PFSK-1 (cell line): ENCODE results near the gene MAP4.

ENCODE experiments used
- FOXP2 ChIP-seq: optimal IDR thresholded peaks from 2 replicates; pipeline ENCODE3; 2011; ENCODE audit warnings: borderline replicate concordance, control low read depth, inconsistent platforms; ENCODE audit not compliant: insufficient read depth; ENCODE audit errors: extremely low read length, extremely low read depth
- POLR2AphosphoS5 ChIP-seq: IDR thresholded peaks from 2 replicates; pipeline ENCODE4 v1.6.1; 2012; ENCODE audit warnings: low read depth, mild to moderate bottlenecking, control low read depth, low read length, moderate library complexity
- SIN3A ChIP-seq: IDR thresholded peaks from 2 replicates; pipeline ENCODE4 v1.6.1; 2012; ENCODE audit warnings: mild to moderate bottlenecking, low read length, moderate library complexity, borderline replicate concordance; ENCODE audit not compliant: insufficient read depth
- TAF1 ChIP-seq: IDR thresholded peaks from 2 replicates; pipeline ENCODE4 v1.6.1; 2012; ENCODE audit warnings: low read length, control low read depth, borderline replicate concordance; ENCODE audit not compliant: insufficient read depth
- TF ChIP-seq, protein P1 (sequence below), 2 experiments: IDR thresholded peaks; 2 replicates each; pipeline versions ENCODE4 v1.6.1 to v1.8.0; 2011 to 2012; ENCODE audit warnings: low read depth in 2 of 2, low read length in 2 of 2, control low read depth in 1 of 2, inconsistent platforms in 1 of 2, mild to moderate bottlenecking in 1 of 2, moderate library complexity in 1 of 2; ENCODE audit not compliant: insufficient read depth in 1 of 2

Gene MAP4

DNA sequence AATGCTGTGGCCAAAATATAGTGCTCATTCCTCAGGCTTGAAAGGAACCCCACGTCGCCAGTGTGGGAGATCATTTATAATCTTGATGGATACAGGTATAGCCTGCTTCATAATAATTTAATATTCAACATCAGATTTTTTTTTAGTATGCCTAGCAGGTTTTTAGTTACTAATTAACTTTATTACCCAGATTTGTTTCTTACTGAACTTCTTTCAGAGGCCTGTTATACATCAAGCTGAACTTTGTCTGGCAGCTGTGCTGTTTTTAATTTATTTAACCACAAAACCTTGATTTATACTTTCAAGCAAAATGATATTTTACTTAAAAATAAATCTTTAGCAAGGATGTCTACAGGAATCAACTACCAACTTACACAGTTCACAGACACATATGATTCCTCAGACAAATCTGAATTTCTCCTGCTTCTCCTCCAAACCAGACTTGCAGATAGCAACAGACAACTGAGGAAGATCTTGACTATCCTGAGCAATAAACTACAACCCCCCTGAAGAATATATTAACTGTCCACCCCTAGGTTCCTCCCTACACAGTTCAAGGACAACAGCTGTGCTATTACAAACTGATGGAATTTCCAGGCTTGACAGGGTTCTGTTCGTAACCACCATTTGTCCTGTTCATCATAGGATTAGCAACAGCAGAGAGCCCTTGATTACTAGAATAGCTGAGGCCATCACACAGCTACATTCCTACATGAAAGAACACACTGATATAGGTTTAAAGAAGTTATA, 610 bp downstream of the MAP4 start:
- TF ChIP-seq, protein P1, sequence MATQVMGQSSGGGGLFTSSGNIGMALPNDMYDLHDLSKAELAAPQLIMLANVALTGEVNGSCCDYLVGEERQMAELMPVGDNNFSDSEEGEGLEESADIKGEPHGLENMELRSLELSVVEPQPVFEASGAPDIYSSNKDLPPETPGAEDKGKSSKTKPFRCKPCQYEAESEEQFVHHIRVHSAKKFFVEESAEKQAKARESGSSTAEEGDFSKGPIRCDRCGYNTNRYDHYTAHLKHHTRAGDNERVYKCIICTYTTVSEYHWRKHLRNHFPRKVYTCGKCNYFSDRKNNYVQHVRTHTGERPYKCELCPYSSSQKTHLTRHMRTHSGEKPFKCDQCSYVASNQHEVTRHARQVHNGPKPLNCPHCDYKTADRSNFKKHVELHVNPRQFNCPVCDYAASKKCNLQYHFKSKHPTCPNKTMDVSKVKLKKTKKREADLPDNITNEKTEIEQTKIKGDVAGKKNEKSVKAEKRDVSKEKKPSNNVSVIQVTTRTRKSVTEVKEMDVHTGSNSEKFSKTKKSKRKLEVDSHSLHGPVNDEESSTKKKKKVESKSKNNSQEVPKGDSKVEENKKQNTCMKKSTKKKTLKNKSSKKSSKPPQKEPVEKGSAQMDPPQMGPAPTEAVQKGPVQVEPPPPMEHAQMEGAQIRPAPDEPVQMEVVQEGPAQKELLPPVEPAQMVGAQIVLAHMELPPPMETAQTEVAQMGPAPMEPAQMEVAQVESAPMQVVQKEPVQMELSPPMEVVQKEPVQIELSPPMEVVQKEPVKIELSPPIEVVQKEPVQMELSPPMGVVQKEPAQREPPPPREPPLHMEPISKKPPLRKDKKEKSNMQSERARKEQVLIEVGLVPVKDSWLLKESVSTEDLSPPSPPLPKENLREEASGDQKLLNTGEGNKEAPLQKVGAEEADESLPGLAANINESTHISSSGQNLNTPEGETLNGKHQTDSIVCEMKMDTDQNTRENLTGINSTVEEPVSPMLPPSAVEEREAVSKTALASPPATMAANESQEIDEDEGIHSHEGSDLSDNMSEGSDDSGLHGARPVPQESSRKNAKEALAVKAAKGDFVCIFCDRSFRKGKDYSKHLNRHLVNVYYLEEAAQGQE (IDR thresholded peaks at IDR 0.05; ENCODE audit: insufficient read depth in 1 of 2, low read depth in 2 of 2, low read length in 2 of 2): no peak
- TF ChIP-seq FOXP2 (no peak), POLR2AphosphoS5 (no peak), TAF1 (no peak), SIN3A (no peak)

DNA sequence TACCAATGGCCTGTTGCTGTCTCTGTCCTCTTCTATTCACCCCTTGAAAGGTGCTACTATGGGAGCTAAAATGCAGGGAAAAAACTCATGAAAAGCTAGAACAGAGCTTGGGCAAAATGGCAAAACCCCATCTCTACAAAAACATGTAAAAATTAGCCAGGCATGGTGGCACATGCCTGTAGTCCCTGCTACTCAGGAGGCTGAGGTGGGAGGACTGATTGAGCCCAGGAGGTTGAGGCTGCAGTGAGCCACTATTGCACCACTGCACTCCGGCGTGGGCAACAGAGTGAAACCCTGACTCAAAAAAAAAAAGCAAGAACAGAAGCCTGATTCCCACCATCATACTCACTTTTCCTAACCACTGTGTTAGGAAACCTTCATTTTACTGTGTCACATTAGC, 1.9 kb downstream of the MAP4 start:
- TF ChIP-seq, protein P1 (IDR thresholded peaks at IDR 0.05; ENCODE audit: insufficient read depth in 1 of 2, low read depth in 2 of 2, low read length in 2 of 2): no peak
- no peak for TF ChIP-seq TAF1
- TF ChIP-seq POLR2AphosphoS5: no peak
- TF ChIP-seq SIN3A: no peak

DNA sequence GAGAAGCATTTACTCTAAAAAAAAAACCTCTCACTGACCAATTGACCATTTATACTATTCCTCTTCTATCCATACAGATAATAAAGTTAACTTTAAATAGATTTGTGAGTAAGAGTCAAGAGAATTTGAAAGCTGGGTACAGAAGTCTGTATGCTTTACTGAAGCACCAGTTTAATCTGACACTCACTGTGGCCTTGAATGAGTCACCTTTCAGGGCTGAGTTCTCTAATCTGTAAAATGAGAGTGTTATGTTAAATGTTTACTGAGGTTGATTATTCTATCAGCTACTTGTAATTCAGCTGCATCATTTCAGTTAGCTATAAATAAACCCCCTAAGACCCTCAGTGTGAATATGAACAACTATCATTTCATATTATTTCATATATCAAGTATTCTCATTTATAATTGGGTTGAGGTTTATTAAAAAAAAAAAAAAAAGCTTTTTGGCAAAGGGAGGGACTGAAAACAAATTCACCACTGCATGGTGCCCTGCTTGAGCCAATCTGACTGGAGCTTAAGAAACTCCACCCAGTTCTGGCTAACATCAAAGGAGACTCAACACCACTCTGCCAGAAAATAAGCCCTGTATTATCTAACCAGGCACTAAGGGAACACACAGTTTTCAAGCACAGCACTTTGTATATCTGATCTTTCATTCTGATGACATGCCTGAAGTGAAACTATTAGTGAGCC, 2.8 kb downstream of the MAP4 start:
- TF ChIP-seq TAF1: no peak

DNA sequence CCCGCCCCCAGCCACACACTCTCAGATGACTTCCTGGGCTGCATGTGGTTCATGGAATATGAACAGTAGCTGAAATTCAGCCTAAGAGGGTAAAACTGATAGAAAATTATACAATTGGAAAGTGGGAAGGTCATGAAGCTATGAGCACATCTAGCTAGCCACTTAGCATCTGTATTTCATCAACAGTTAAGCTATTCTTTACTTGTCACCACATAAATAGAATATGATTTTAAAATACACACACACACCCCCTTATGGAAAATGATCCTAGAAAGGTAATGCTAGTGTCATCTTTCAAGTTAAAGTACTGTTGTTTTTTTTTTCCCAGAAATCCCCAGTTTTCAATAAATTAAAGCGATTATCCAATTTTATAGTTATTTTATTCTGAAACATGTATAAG, 3.6 kb downstream of the MAP4 start:
- TF ChIP-seq FOXP2: no peak

DNA sequence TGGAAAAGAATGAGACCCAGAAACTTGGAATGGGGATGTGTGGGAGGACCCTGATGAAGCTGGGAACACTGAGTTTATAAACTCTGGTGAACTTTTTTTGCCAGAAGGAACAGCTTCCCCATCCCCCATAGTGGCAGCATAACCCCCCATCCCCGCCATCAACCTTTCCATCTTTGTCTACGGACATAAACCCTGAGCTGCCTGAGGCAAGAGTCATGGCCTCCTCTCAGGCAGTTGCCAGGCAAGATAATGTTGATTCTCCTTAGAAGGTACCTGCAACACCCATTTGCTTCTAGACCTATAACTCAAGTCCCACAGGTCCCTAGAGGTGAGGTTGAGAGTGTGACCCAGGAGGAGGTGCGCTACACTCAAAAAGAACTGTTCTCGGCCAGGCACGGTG, 11.5 kb downstream of the MAP4 start:
- no peak for TF ChIP-seq TAF1
- TF ChIP-seq, protein P1 (IDR thresholded peaks at IDR 0.05; ENCODE audit: insufficient read depth in 1 of 2, low read depth in 2 of 2, low read length in 2 of 2): no peak
- TF ChIP-seq POLR2AphosphoS5: no peak
- TF ChIP-seq SIN3A: no peak
- TF ChIP-seq FOXP2: no peak

DNA sequence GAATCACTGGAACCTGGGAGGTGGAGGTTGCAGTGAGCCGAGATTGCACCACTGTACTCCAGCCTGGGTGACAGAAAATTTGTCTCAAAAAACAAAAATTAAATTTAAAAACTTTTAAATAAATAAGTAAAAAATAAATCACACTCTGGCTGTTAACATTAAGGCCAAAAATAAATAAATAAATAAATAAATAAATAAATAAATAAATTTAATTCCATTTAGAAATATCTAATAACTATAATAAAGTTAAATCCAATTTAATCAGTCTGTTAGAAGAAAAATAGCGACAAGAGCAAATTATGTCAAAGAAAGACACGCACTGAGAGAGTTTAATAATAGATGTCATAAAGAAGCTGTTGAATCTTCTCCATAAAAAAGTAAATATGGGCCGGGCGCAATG, 13.4 kb downstream of the MAP4 start:
- TF ChIP-seq TAF1 (no peak), POLR2AphosphoS5 (no peak), SIN3A (no peak), FOXP2 (no peak)
- TF ChIP-seq, protein P1 (IDR thresholded peaks at IDR 0.05; ENCODE audit: insufficient read depth in 1 of 2, low read depth in 2 of 2, low read length in 2 of 2): no peak
